Epidermal melanocyte (primary cell): ENCODE measurements around the gene CSRP2.

Experiments
- DNase-seq: peaks from one replicate; pipeline ENCODE4 v3.0.0; 2011; ENCODE audit warnings: low spot score; ENCODE audit not compliant: insufficient read length

CSRP2 gene

GRCh38 chr12:76878899-76879709 is at the start of gene CSRP2:
Gene CSRP2, minus strand, starts transcription at chr12:76879019. Its CDS starts 12,759 bp downstream, at chr12:76866260.
- peak; percentile 83 for DNase-seq

DNA sequence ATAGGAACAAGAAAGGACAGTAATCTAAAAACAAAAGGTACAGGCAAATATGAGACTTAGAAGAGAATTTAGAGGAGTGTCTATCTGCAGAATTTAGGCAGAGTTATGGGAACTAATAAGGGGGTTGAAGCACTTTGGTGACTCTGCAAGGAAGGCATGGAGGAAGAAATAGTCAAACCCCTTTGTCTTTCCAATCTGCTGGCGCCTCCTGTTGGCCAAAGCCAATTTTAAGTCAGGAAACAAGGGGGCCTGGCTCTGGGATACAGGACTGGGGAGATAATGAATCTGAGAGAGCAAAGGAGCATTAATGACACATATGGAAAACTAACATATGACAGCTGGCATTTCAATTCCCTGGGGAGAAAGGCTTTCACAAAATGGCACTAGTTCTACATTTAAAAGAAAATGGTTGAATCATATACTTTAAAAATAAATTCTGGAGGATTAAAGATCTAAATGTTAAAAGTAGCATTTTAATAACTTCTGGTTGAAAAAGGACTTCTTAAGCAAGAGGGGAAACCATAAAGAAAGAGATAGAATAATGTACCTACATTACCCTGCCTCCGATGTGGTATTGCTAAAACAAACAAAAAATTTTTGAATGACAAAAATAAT is 48.5 kb upstream of the CSRP2 start:
- no peak for DNase-seq

GRCh38 chr12:76925135-76925534 is 46.3 kb upstream of the CSRP2 start:
- DNase-seq = no peak

- no peak for DNase-seq
Observed at GRCh38 chr12:76922866-76923265, 44.0 kb upstream of the CSRP2 start.

- DNase-seq = no peak
Observed at GRCh38 chr12:76921891-76922664, 43.3 kb upstream of the CSRP2 start.

GRCh38 chr12:76921100-76921471 is 42.3 kb upstream of the CSRP2 start:
- no peak for DNase-seq

DNA sequence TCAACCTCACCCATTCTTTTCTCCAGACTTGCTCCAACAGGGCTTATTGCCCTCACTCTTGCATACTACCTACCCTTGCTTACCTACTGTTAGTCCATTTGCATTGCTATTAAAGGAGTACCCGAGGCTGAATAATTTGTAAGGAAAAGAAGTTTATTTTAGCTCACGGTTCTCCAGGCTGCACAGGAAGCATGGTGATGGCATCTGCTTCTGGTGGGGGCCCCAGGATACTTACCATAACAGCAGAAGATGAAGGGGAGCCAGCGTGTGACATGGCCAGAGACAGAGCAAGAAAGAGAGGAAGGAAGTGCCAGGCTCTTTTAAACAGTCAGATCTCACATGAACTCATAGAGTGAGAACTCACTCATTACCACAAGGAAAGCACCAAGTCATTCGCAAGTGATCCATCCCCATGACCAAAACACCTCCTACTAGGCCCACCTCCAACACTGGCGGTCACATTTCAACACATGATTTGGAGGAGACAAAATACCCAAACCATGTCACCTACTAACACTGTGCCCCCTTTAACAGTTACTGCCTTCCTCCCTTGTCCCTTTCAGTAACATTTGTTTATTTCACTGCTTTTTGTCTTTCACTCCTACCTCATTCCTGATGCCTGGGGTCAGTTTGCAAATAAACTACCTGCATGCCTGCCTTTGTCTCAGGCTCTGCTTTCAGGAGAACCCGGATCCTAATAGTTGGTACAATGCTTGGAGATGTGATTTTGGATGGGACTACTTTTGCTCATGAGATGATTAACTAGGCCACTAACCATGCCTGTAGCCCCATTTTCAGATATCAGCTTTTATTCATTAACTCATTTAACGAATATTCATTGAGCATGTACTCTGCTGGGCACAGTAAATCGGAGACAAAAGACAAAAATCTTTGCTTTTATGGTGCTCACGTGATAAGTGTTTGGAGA is 41.6 kb upstream of the CSRP2 start:
- DNase-seq = no peak

GRCh38 chr12:76919383-76920171 is 40.8 kb upstream of the CSRP2 start:
- DNase-seq = no peak

- DNase-seq = no peak
Observed at GRCh38 chr12:76916170-76916540, 37.3 kb upstream of the CSRP2 start.

DNA sequence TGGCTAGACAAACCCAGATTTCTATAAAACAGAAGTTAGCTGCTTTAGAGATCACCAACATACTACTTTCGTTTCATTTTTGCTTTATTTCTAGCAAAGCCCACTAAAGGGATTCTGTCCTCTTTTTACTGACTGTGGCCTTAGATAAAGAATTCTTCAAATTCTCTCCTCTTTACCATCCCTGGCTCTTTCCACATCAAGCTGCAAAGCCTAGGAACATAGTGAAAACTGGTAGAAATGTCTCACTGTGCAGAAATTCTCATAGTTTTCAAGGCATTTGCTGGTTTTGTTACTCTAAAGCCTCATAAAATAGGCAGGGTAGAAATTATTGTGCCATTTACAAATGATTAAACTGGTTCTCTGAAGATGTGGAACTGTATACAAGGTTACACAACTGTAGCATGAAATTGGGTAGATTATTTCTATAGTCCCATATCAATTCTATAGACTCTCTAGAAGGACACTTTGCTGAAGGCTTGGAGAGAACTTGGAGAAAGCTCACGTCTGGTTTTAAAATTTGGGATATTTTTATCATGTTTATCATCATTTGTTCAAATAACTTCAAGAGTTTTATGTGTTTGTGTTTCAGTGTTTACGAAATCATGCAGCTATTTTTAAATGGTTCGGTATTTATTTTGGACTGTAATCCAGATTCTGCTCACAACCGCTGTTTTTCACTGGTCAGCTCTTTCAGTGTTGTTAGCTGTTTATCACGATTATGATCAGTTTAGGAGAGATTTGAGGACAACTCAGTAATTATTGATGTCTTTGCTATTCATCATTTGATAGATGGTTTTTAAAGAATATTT is 36.7 kb upstream of the CSRP2 start:
- no peak for DNase-seq

DNA sequence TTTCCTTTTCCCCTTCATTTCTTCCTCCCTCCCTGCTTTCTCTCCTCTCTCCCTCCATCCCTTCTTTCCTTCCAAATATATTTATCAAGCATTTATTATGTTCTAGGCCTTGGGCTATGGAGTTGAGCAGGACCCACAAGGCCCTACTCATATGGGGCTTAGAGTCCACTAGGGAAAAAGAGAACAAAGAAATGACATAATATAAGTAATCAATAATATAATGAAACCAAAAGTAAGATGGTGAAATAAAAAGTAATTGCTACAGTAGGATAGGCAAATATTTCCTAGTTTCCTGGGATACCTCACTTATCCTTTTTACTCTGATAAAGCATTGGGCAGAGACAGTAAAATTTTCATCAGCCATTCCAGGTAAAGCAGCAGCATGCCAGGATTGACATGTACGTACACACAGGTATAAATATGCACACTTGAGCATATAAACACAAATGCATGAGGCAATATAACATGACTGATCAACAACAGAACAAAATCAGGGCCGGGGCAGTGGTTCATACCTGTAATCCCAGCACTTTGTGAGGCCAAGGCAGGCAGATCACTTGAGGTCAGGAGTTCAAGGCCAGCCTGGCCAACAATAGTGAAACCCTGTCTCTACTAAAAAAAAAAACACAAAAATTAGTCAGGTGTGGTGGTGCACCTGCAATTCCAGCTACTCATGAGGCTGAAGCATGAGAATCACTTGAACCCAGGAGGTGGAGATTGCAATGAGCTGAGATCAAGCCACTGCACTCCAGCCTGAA is 35.5 kb upstream of the CSRP2 start:
- DNase-seq = no peak

- no peak for DNase-seq
Observed at GRCh38 chr12:76909290-76909689, 30.5 kb upstream of the CSRP2 start.

DNA sequence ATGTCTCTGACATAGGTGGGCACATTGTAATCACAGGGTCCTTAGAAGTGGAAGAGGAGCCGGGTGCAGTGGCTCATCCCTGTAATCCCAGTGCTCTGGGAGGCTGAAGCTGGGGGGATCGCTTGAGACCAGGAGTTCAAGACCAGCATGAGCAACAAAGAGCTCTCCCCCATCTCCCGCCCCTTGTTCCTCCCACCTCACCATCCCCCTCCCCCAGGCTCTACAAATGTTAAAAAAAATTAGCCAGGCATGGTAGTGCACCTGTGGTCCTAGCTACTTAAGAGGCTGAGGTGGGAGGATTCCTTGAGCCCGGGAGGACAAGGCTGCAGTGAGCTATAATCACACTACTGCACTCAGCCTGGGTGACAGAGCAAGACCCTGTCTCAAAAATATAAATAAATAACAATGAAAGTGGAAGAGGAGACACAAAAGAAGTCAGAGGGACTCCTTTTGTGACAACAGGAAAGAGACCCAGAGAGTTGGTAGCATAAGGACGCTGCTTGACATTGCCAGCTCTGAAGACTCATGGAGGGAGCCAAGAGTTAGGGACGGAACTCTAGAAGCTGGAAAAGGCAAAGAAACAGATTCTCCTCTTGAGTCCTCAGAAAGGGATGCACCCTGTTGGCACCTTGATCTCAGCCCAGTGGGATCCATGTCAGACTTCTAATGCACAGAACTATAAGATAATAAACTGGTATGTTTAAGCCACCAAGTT is 29.6 kb upstream of the CSRP2 start:
- no peak for DNase-seq

DNA sequence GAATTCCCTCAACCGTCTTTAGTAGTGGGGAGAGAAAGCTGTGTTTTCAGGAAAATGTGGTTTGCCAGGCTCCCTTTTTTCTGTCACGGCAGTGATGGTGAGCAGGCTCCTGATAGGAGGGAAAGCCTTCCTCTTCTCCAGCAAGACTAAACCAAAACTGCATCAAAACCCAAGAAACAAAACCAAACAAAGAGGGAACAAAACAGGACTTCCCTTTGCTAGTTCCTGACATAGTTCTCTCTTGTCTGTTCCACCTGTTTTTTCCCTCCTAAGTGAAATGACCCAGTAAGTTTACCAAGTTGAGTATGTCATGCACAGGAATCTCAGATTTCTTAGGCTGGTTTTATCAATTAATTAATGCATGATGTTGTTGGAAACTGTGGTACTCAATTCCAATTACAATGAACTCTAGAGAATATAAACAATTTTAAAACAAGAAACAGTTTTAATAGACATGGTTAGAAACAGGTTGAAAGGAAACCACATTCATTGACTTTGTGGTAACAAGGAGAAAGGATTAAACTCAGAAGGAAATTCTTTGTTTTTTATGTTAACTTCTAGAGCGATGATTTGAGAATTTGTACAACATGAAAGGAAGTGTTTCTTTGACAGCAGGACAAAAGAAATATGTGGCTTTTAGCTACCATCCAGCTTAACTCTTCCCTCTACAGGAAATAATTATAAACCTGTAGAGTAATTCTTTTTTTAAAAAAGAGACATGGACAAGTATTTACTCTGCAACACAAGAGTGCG is 23.0 kb upstream of the CSRP2 start:
- DNase-seq = no peak

DNA sequence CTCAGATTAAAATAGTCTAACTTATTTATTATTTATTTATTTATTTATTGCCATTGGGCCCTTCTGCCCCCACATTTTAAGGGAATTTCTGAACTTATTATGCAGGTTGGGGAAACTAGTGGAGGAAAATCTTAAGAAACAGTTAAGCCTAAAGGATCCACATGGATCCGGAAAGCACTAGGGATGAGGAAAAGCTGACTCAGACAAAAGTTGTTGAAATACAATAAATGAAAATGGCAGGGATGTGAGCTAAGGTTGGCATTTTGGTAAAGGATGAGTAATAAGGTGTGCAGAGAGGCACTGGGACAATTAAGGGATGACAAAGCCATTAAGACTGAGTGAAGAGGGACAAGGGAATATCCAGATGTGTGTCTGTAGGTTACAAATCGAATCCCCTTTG is 20.7 kb upstream of the CSRP2 start:
- no peak for DNase-seq

- no peak for DNase-seq
Observed at GRCh38 chr12:76898442-76898841, 19.6 kb upstream of the CSRP2 start.

- DNase-seq = no peak
Observed at GRCh38 chr12:76896274-76896673, 17.5 kb upstream of the CSRP2 start.

- DNase-seq = no peak
Observed at GRCh38 chr12:76895796-76896195, 17.0 kb upstream of the CSRP2 start.
